ENCODE data around the gene GPR160.

Gene GPR160

DNA sequence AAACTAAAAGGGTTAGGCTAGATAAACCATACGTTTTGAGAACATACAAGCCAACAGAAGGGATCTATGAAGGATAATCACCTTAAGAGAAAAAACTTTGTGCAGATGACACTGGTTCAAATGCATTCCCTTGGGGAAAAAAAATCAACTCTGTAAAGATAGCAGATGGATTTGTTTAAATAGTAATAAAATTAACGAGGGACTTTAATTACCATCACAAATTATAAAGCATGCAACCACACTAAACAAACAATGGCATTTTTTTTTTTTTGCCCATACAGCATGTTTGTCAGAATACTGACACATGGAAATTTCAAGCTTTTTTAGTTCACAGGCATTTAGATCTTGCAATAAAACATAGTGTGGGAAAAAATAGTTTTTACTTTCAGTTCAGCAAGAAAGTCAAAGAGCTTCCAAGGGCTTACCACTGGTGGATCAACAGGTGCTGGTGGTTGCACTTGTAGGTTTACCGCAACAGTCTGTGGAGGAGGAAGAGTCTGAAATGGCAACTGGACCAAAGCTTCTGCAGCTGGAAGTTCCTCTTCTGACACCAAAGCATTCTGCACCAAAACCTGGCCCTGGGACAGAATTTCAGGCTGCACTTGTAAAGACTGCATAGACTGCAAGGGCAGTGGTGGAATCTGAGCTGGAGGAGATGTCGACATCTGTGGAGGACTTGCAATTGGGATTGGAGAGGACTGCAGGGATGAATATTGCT, 90.6 kb downstream of the GPR160 start:
- DNase-seq = no peak

DNA sequence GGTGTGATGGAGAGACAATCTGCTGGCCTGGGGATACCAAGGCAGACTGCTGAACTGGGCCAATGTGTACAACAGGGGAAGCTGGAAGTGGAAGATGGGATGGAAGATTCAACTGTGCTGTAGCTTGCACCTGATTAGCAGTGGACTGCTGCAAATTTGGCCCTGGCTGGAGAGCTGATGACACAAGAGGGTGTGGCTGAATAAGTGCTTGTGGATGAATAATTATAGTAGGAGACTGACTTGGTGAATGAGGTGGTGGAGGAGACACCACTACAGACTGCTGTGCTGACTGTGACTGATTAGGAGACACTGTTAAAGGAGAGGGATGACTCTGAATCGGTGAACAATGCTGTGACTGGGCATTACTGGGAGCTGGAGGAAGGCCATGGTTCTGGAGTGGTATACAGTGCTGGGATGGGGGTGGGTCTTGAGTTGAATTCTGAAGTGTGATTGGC, 91.2 kb downstream of the GPR160 start:
- DNase-seq = no peak

DNA sequence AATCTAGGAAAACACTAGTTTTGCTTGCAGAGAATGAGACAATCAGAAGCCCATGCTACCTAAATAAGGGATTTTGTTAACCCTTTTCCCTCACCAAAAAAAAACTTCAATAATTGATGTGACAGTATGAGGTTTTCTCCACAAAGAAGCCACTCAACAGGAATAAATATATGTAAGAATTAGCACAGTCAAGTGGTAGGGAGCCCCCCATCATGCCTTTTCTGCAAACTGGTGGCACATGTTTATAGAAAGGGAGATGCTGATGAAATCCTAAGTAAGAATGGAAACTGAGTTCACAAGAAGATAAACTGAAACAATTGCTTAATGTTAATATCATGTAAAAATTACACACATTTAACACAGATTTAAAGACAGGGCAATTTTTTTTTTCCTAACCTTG, 92.7 kb downstream of the GPR160 start:
- no peak for DNase-seq

DNA sequence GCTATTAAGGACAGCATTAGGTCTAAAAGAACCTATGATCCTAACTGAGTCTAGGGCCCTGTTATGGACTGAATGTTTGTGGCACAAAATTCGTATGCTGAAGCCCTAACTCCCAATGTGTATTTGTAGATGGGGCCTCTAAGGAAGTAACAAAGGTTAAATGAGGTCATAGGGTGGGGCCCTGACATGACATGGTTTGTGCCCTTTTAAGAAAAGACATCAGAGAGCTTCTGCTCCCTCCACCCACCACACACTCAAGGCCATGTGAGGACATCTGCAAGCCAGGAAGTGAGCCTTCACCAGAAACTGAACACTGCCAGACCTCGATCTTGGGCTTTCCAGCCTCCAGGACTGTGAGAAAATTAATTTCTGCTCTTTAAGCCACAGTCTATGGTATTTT, 94.5 kb downstream of the GPR160 start:
- DNase-seq = no peak

All from NCI-H524 treated with DMSO at 0.1 percent for 48 hours (cell line).